ENCODE data around the gene KDM1B.

DNA sequence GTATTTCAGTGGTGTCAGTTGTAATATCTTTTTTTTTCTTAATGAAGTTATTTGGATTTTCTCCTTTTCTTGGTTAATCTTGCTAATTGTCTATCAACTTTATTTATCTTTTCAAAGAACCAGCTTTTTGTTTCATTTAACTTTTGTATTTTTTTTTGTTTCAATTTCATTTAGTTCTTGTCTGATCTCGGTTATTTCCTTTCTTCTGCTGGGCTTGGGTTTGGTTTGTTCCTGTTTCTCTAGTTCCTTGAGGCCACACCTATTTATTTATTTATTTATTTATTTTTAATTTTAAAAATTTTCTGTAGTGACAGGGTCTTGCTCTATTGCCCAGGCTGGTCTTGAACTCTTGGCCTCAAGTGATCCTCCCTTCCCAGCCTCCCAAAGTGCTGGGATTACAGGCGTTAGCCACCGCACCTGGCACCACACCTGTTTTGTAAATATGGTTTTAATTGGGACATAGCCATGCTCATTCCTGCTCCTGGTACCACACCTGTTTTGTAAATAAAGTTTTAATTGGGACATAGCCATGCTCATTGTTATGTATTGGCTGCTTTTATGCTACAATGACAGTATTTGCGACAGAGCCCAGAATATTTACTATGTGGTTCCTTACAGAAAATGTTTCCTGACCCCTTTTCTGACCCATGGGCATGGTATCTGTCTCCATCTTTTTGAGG lies 22.2 kb downstream of the KDM1B start:
- TF ChIP-seq EZH2phosphoT487 (IDR thresholded peaks at IDR 0.05; ENCODE audit: borderline replicate concordance), result no peak
- no peak for TF ChIP-seq CTCF (conservative IDR thresholded peaks at IDR 0.05; ENCODE audit: low read length)
